ENCODE data around the gene CMAS. TPM values are rescaled to one million over a fixed set of nuclear protein-coding genes. Genes with fewer than 3 reads are reported as not detected.

CMAS gene
- total RNA-seq, 1 experiment from 2014 or later: 69.0 TPM

DNA sequence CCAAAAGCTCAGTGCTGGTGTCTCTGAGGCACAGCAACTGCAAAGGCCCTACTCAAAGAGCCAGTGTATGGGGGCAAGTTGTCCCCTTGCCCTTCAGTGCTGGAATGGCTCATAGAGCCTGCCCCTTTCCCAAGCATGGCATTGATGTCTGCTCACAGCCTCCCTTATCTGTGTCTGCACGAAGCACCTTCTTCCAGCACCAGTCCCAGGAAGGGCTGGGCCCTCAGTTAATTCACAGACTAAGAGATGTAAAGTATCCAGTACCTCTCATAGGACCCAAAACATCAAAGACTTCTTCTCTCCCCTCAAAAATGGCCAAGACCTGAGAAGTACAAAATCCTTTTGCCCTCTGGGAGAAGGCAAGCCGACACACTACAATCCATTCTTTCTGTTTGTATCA, 1.6 kb upstream of the CMAS start:
- TF ChIP-seq RORB (CRISPR knock-in tag; IDR thresholded peaks at IDR 0.05) (no peak), ZNF317 (CRISPR knock-in tag; IDR thresholded peaks at IDR 0.05; ENCODE audit: borderline replicate concordance, low read depth) (no peak), ZNF121 (CRISPR knock-in tag; IDR thresholded peaks at IDR 0.05) (no peak), ATF1 (CRISPR knock-in tag; IDR thresholded peaks at IDR 0.05) (no peak), CREB1 (CRISPR knock-in tag; IDR thresholded peaks at IDR 0.05) (no peak)
- TF ChIP-seq, protein P1, sequence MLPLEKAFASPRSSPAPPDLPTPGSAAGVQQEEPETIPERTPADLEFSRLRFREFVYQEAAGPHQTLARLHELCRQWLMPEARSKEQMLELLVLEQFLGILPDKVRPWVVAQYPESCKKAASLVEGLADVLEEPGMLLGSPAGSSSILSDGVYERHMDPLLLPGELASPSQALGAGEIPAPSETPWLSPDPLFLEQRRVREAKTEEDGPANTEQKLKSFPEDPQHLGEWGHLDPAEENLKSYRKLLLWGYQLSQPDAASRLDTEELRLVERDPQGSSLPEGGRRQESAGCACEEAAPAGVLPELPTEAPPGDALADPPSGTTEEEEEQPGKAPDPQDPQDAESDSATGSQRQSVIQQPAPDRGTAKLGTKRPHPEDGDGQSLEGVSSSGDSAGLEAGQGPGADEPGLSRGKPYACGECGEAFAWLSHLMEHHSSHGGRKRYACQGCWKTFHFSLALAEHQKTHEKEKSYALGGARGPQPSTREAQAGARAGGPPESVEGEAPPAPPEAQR (CRISPR knock-in tag; IDR thresholded peaks at IDR 0.05): no peak

GRCh38 chr12:22046968-22047390, 961 bp downstream of the CMAS start:
- peak overlapping the region; percentile 82 for H3K27ac Mint-ChIP-seq
- ChIA-PET CTCF (interaction anchor here (1.2 to 1.7 kb wide), 3 partner anchors 185 to 349 kb away, joined by 3 to 6 read pairs (median 3); no protein-coding TSS in a partner anchor), POLR2A (interaction anchor here (0.6 to 1.8 kb wide), 2 partner anchors 389 to 578 kb away, joined by 4 to 11 read pairs; partner anchors contain the start of genes ETNK1 and LDHB)
- peaks cover 8% of the 10 kb centered on the region for H3K36me3 Mint-ChIP-seq
- no peak for TF ChIP-seq MYBL2 (CRISPR knock-in tag; IDR thresholded peaks at IDR 0.05)
- TF ChIP-seq ELF4 (CRISPR knock-in tag; IDR thresholded peaks at IDR 0.05; ENCODE audit: low read depth): no peak
- TF ChIP-seq, protein P2, sequence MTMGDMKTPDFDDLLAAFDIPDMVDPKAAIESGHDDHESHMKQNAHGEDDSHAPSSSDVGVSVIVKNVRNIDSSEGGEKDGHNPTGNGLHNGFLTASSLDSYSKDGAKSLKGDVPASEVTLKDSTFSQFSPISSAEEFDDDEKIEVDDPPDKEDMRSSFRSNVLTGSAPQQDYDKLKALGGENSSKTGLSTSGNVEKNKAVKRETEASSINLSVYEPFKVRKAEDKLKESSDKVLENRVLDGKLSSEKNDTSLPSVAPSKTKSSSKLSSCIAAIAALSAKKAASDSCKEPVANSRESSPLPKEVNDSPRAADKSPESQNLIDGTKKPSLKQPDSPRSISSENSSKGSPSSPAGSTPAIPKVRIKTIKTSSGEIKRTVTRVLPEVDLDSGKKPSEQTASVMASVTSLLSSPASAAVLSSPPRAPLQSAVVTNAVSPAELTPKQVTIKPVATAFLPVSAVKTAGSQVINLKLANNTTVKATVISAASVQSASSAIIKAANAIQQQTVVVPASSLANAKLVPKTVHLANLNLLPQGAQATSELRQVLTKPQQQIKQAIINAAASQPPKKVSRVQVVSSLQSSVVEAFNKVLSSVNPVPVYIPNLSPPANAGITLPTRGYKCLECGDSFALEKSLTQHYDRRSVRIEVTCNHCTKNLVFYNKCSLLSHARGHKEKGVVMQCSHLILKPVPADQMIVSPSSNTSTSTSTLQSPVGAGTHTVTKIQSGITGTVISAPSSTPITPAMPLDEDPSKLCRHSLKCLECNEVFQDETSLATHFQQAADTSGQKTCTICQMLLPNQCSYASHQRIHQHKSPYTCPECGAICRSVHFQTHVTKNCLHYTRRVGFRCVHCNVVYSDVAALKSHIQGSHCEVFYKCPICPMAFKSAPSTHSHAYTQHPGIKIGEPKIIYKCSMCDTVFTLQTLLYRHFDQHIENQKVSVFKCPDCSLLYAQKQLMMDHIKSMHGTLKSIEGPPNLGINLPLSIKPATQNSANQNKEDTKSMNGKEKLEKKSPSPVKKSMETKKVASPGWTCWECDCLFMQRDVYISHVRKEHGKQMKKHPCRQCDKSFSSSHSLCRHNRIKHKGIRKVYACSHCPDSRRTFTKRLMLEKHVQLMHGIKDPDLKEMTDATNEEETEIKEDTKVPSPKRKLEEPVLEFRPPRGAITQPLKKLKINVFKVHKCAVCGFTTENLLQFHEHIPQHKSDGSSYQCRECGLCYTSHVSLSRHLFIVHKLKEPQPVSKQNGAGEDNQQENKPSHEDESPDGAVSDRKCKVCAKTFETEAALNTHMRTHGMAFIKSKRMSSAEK (CRISPR knock-in tag; IDR thresholded peaks at IDR 0.05; ENCODE audit: borderline replicate concordance): no peak
- no peak for TF ChIP-seq CREM (CRISPR knock-in tag; IDR thresholded peaks at IDR 0.05)
- no peak for TF ChIP-seq ZNF121 (CRISPR knock-in tag; IDR thresholded peaks at IDR 0.05)
- TF ChIP-seq, protein P3, sequence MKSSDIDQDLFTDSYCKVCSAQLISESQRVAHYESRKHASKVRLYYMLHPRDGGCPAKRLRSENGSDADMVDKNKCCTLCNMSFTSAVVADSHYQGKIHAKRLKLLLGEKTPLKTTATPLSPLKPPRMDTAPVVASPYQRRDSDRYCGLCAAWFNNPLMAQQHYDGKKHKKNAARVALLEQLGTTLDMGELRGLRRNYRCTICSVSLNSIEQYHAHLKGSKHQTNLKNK (CRISPR knock-in tag; IDR thresholded peaks at IDR 0.05): no peak
- TF ChIP-seq ZNF416 (CRISPR knock-in tag; IDR thresholded peaks at IDR 0.05): no peak
- TF ChIP-seq, protein P4, sequence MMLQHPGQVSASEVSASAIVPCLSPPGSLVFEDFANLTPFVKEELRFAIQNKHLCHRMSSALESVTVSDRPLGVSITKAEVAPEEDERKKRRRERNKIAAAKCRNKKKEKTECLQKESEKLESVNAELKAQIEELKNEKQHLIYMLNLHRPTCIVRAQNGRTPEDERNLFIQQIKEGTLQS (CRISPR knock-in tag; conservative IDR thresholded peaks at IDR 0.05): no peak
- no peak for TF ChIP-seq JUN (CRISPR knock-in tag; IDR thresholded peaks at IDR 0.05)
- no peak for TF ChIP-seq TEAD1 (CRISPR knock-in tag; IDR thresholded peaks at IDR 0.05)
- no peak for TF ChIP-seq IRF2 (CRISPR knock-in tag; IDR thresholded peaks at IDR 0.05; ENCODE audit: borderline replicate concordance, low read depth)
- no peak for TF ChIP-seq PRRX2 (CRISPR knock-in tag; IDR thresholded peaks at IDR 0.05)
- no peak for TF ChIP-seq GABPB1 (CRISPR knock-in tag; IDR thresholded peaks at IDR 0.05)
- no peak for TF ChIP-seq E2F1 (CRISPR knock-in tag; IDR thresholded peaks at IDR 0.05)
- no peak for DNase-seq (ENCODE audit: low spot score)
- ATAC-seq: no peak
- H3K9me3 Mint-ChIP-seq: no peaks in the 10 kb centered on the region
- H3K27me3 Mint-ChIP-seq (ENCODE audit: low read depth): no peaks in the 10 kb centered on the region
- H3K4me1 Mint-ChIP-seq: peaks cover 46% of the 10 kb centered on the region
- peak overlapping the region; percentile 94 for H3K4me3 Mint-ChIP-seq

More for the DNA sequence above, 1.6 kb upstream of the CMAS start:
- Mint-ChIP-seq H3K27ac (no peak overlapping the region), H3K9me3 (no peaks in the 10 kb centered on the region), H3K4me3 (no peak overlapping the region), H3K27me3 (ENCODE audit: low read depth) (no peaks in the 10 kb centered on the region; the same call in 1 of the 2 replicates), H3K36me3 (peaks cover 5% of the 10 kb centered on the region), H3K4me1 (peaks cover 26% of the 10 kb centered on the region)
- POLR2A ChIA-PET: no interaction called here
- no peak for ATAC-seq
- DNase-seq (ENCODE audit: low spot score): no peak
- CTCF ChIA-PET: no interaction called here

All from WTC11 (cell line).